Activated CD8-positive, alpha-beta memory T cell treated with anti-CD3 and anti-CD28 coated beads for 36 hours (primary cell): ENCODE measurements around the gene AAGAB. TPM values are rescaled to one million over a fixed set of nuclear protein-coding genes. Genes with fewer than 3 reads are reported as not detected.

ENCODE experiments used
- CTCF ChIA-PET: fragments of 350-600 bp; sonication (Branson Sonifier 250); formaldehyde crosslinking; loops from one replicate; lab custom pipeline; 2021; ENCODE audit warnings: antibody characterized with exemption; lab: Charles Lee
- POLR2A ChIA-PET: fragments of 350-600 bp; sonication (Branson Sonifier 250); formaldehyde crosslinking; loops from one replicate; lab custom pipeline; 2021; ENCODE audit warnings: antibody characterized with exemption; lab: Charles Lee
- total RNA-seq, 2 experiments: library from RNA; stranded (reverse); gene quantifications; one replicate each; pipeline ENCODE4 v1.2.3, GENCODE V29; 2021

The AAGAB gene
- total RNA-seq, 2 experiments from 2014 or later, result 59.2 to 65.2 TPM

DNA sequence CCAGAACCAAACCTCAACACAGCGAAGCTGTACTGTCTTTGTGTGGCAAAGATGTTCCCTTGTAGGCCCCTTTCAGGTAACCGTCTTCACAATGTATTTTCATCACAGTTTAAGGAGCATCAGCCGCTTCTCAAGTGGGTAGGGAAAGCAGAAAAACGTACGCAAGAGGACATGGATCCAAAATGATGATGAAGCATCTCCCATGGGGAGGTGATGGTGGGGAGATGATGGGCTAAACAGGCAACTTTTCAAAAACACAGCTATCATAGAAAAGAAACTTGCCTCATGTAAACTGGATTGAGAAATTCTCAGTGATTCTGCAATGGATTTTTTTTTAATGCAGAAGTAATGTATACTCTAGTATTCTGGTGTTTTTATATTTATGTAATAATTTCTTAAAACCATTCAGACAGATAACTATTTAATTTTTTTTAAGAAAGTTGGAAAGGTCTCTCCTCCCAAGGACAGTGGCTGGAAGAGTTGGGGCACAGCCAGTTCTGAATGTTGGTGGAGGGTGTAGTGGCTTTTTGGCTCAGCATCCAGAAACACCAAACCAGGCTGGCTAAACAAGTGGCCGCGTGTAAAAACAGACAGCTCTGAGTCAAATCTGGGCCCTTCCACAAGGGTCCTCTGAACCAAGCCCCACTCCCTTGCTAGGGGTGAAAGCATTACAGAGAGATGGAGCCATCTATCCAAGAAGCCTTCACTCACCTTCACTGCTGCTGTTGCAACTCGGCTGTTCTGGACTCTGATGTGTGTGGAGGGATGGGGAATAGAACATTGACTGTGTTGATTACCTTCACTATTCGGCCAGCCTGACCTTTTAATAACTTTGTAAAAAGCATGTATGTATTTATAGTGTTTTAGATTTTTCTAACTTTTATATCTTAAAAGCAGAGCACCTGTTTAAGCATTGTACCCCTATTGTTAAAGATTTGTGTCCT lies 60.0 kb downstream of the AAGAB start:
- POLR2A ChIA-PET, result interaction anchor here (0.6 kb wide), 1 partner anchor 328 kb away, joined by 4 read pairs; no protein-coding TSS in a partner anchor
- CTCF ChIA-PET, result interaction anchor here (1.1 kb wide), 1 partner anchor 12 kb away, joined by 3 read pairs; no protein-coding TSS in a partner anchor

DNA sequence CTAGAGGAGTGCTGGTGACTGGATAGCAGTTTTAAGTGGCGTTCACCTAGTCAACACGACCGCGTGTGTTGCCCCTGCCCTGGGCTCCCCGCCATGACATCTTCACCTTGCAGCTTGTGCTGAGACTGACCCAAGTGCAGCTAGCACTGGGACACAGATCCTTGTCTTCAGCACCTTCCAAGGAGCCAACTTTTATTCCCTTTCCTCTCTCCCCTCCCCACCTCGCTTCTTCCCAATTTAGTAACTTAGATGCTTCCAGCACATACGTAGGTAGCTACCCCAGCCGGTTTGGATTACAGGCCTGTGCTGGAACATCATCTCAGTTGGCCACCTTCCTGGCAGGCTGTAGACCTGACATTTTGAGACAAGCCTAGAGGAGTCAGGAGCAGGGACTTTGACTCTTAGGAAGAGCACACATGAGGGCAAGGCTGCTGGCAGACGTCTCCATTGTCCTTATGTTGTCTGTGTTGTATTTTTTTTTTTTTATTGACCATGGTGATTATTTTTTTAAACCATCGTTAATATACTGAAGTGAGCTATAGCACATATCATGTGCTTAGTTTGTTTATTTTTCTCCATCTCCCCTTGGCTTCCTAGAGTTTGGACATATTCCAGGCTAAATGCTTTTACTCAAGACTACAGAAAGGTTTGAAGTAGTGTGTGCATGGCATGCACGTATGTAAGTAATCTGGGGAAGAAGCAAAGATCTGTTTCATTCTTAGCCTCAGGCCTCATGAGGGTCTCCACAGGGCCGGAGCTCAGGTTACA lies 61.1 kb downstream of the AAGAB start:
- CTCF ChIA-PET, result interaction anchor here (0.5 to 1.1 kb wide), 2 partner anchors 11 to 190 kb away, joined by 3 read pairs; no protein-coding TSS in a partner anchor
- POLR2A ChIA-PET, result interaction anchor here (0.6 kb wide), 2 partner anchors 10 to 329 kb away, joined by 3 to 4 read pairs; no protein-coding TSS in a partner anchor

DNA sequence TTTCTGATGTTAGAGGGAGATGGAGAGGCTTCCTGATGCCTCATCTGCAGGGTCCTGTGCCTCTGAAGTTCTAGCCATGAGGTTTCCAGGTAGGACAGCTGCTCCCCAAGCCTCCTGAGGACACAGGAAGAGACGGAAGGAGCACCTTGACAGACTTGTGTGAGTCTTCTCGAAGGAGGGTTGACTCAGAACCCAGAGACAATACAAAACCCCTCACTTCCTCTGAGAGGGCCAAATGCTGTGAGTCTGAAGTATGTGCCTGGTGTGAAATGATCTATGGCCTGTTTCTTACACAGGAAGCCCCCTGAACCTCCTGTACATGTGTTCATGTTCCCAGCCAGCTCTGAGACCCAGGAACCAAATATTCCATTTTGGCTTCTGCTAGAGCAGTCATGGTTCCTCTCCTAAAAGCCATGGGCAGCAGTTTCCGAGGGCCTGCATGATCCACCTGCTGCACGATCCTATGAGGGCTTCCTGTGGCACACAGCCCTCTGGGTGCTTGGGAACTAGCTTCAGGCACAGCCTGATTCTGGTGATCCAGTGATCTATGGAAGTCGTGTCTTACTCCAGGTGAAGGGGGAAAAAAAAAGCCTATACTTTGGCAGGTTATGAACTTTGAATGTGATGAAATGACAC lies 62.2 kb downstream of the AAGAB start:
- ChIA-PET CTCF (no interaction called here), POLR2A (interaction anchor here (0.6 kb wide), 1 partner anchor 9 kb away, joined by 3 read pairs; no protein-coding TSS in a partner anchor)

DNA sequence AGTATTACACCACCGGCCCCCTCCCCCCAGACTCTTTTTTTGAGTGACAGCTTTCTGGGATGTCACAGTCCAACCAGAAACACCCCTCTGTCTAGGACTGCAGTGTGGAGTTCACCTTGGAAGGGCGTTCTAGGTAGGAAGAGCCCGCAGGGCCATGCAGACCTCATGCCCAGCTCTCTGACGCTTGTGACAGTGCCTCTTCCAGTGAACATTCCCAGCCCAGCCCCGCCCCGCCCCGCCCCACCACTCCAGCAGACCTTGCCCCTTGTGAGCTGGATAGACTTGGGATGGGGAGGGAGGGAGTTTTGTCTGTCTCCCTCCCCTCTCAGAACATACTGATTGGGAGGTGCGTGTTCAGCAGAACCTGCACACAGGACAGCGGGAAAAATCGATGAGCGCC lies 63.6 kb downstream of the AAGAB start:
- CTCF ChIA-PET, result interaction anchor here (1.1 kb wide), 1 partner anchor 247 kb away, joined by 3 read pairs; no protein-coding TSS in a partner anchor
- POLR2A ChIA-PET, result no interaction called here

DNA sequence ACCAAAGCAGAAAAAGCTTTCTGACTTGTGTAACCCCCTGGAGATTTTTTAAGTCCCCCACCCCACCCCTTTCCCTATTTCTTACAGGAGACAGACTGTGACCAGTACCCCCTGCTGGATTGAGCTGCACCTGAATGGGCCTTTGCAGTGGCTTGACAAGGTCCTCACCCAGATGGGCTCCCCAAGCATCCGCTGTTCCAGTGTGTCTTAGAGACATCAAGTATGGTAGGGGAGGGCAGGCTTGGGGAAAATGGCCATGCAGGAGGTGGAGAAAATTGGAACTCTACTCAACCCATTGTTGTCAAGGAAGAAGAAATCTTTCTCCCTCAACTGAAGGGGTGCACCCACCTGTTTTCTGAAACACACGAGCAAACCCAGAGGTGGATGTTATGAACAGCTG lies 64.1 kb downstream of the AAGAB start:
- ChIA-PET CTCF (interaction anchor here (1.1 kb wide), 1 partner anchor 247 kb away, joined by 3 read pairs; no protein-coding TSS in a partner anchor), POLR2A (no interaction called here)

DNA sequence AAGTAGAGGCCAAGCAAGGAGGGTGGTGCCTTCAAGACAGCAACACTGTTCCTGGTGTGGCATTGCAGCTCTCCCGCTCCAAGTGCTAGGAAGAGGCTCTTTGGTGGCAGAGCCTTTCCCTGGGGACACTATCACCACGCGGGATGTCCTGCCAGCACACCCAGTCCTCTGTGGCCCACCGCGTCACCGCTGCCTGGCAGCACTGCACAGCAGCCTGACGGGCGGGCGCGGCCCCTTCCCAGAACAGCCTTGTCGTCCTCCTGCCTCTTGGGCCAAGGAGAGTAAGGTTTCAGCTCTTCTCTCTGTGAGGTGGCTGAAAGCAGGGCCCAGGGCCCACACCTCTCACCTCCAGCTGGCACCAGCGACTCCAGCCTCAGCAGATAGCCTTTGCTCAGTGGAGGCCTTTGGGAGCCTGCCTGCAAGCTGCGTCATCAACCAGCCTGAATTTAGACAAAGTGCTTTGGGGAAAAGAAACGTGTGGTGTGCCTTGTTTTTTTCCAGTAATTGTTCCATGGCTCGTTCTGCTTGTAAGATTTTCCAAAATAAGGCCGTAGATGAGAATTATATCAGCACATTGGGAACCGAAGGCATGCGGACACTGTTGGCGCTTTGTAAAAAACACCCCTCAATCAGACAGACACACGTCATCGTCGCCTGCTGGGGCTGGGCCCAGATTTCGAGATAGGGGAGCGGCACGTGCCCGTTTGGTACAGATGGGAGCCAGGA lies 65.0 kb downstream of the AAGAB start:
- ChIA-PET CTCF (no interaction called here), POLR2A (interaction anchor here (0.6 kb wide), 1 partner anchor 40 kb away, joined by 4 read pairs; no protein-coding TSS in a partner anchor)

DNA sequence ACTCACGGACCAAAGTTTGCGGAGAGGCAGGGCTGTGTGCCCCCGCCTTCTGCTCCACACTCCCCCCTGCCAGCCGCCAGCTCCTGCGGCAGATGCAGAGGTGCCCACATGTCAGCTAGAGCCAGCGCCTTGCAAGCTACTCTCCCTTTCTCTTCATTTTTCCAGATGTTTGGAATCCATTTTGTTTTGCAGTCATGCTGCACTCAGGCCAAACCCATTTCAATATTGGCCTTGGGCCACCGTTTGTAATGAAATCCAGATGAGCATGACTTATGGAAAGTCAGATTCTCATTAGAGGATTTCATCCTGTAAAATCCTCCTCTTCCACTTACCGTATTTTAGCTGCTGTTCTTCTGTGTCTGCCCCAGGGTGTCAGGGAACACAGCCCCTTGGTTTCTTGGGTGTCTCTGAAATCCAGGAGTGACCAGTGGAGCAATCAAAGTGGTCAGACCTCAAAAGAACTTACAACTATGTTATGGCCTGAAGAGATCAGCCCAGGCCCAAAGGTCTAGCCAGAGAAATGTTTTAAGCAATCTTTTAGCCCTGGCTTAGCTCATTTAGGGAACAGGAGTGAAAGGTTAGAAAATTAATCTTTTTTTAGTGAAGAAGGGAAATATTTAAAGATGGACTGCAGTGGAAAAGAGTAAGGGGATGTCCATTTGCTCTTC lies 65.8 kb downstream of the AAGAB start:
- ChIA-PET CTCF (no interaction called here), POLR2A (interaction anchor here (0.6 kb wide), 1 partner anchor 39 kb away, joined by 4 read pairs; no protein-coding TSS in a partner anchor)

DNA sequence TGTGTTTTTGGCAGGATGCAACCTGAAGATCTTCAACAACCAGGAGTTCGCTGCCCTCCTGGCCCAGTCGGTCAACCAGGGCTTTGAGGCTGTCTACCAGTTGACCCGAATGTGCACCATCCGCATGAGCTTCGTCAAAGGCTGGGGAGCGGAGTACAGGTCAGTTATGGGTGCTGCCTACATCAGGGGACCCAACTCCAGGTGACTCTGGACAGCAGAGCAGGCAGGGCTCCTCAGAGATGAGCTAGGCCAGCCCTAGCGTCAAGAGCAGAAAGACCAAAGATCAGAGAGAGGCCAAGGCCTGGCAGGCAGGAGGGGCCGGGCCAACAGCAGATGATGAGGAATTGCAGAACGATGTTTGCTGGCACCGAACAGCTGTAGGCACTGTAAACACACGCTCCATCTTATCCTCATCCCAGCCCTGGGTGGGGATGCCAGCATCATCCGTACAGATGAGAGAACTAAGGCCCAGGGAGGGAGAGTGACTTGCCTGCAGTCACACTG lies 67.1 kb downstream of the AAGAB start:
- POLR2A ChIA-PET, result no interaction called here
- CTCF ChIA-PET, result interaction anchor here (1.3 kb wide), 1 partner anchor 9 kb away, joined by 3 read pairs; no protein-coding TSS in a partner anchor

DNA sequence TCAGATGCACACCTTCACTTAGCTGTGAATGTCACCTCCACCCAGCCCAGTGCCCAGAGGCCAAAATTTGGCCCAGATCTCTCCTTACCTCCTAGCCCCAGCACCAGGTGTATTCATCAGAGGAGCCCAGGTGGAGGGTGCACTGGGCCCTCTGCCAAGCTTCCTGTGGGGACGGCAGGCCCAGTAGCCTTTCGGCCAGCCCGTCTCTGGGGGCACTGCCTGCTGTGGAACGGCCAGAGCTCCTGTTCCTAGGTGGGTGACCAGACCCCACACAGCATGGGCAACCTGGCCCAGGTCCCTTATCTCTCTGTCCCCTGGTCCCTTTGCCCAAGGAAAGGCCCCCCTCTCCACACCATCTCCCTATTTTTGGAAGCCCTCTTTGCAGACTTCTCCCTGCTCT lies 67.8 kb downstream of the AAGAB start:
- ChIA-PET CTCF (interaction anchor here (1.3 kb wide), 1 partner anchor 9 kb away, joined by 3 read pairs; no protein-coding TSS in a partner anchor), POLR2A (no interaction called here)

DNA sequence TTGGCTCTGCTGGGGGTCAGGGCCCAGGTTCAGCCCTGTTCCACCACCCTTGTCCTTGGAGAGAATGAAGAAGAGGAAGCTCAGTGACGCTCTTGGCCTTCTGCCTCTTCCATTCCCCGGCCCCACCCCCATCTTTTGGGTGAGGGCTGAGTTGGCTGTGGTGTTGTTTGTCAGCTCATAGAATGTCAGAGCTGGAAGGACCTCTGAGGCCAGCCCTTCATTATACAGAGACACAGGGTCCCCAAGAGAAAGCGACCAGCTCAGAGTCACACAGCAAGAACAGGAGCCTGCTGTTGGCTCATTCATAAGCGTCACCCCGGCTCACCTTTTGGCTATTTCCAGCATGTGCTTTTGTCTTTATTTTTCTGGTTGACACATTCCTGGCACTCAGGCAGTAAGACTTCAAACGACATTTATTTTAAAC lies 68.2 kb downstream of the AAGAB start:
- ChIA-PET POLR2A (no interaction called here), CTCF (no interaction called here)

DNA sequence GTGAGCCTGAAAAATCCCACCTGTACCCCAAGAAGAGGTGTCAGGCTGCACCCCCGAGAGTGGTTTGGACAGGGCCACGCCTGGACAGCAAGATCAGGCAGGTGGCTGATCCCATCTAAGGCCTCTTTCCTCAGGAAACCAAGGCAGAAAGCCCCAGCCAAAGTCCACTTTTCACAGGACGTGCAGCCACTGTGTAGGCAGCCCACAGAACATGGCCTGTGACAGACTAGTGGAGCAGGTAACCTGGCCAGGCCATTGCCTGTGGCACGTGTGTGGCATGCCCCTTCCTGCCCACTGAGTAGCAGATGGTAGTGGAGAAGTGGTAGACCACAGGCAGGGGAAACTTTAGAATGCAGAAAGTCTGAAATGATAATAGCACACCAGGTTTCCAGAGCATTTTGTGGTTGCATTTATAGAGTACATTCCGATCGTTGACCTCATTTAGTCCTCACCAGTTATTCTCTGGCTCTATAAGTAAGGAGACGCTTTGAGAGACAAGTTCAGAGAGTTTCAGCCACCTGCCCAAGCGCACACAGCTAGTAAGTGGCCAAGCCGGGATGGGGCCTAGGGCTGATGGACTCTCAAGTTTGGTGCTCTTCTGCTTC lies 68.7 kb downstream of the AAGAB start:
- ChIA-PET POLR2A (no interaction called here), CTCF (no interaction called here)

DNA sequence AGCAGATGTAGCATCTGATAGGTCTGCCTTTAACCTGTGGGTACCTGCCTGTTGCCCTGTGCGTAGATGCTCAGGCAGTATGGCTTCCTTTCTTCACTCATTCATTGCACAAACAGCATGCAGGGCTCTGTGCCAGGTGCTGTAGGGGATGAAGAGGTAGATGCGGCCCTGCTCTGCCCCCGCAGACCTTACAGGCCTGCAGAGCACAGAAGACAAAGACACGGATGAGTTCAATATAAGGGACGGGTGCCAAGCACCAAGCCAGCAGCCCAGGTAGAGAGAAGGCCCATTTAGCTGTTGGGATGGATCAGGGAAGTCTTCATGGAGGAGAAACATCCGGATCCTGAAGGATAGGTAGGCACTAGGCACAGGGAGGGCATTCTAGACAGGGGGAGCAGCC lies 69.4 kb downstream of the AAGAB start:
- CTCF ChIA-PET, result no interaction called here
- POLR2A ChIA-PET, result no interaction called here

DNA sequence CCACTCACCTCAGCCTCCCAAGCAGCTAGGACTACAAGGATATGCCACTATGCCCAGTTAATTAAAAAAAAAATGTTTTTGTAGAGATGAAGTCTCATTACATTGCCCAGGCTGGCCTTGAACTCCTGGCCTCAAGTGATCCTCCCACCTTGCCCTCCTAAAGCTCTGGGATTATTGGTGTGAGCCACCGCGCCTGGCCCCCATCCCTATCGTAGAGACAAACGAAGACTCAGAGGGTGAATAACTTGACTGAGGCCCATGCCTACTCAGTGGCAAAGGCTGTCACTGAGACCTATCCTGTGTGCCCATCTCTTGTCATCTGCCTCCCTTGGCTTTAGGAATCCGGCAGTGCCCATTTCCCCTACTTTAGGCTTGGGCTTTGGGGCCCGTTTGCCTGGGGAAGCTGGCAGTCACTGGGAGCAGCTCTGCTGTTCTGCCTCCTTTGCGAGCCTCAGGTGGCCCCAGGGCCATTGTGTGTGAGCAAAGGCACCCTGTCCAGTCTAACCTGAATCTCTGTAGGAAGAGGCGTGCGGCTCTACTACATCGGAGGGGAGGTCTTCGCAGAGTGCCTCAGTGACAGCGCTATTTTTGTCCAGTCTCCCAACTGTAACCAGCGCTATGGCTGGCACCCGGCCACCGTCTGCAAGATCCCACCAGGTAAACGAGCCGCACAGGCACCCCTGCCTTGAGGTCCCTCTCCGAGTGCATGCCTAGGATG lies 70.1 kb downstream of the AAGAB start:
- ChIA-PET POLR2A (no interaction called here), CTCF (interaction anchor here (0.8 kb wide), 1 partner anchor 118 kb away, joined by 3 read pairs; no protein-coding TSS in a partner anchor)

DNA sequence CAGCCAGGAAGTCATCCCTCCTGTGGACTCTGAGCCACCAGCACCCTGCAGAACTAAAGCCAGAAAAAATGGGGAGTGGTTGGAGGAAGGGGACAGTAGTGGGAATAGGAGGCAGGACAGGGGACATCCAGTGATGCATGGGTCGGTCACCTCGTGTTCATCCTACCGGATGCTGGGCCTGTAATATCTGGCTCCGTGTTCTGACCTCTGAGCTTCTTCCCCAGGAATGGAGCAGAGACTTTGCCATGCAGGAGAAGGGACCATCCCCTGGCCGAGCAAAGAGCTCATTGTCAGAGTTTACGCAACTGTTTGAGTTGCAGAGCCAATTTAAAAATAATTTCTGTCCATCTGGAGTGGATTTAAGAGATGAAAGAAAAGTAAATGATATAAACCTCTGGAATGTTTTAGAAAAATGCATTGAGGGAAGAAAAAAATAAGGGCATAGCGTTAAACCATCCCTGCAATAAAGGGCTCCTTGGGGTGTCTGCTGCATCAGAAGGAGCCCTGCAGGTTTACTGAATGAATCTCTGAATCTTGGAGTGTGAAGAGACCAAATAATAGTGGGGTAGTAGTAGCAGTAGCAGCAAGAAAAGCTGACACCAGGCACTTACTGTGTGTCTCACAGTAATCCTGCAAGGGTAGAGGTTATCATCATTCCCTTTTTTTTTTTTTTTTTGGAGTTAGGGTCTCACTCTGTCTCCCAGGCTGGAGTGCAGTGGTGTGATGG lies 70.9 kb downstream of the AAGAB start:
- ChIA-PET POLR2A (interaction anchor here (0.6 kb wide), 1 partner anchor 9 kb away, joined by 3 read pairs; no protein-coding TSS in a partner anchor), CTCF (interaction anchor here (0.7 to 0.8 kb wide), 2 partner anchors 118 to 159 kb away, joined by 3 read pairs; no protein-coding TSS in a partner anchor)

DNA sequence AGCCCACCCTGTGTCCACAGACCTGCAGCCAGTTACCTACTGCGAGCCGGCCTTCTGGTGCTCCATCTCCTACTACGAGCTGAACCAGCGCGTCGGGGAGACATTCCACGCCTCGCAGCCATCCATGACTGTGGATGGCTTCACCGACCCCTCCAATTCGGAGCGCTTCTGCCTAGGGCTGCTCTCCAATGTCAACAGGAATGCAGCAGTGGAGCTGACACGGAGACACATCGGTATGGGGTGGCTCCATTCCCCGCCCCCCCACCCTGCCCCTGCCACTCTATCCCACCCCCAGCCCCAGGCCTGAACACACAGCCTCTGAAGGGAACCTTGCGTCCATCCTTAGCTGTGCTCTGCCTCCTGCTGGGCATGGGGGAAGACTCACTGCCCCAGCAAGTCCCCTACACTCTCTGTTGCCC lies 73.2 kb downstream of the AAGAB start:
- ChIA-PET POLR2A (no interaction called here), CTCF (interaction anchor here (1.2 kb wide), 1 partner anchor 100 kb away, joined by 3 read pairs; no protein-coding TSS in a partner anchor)
